ENCODE data around the gene CWC27. TPM values are rescaled to one million over a fixed set of nuclear protein-coding genes. Genes with fewer than 3 reads are reported as not detected.

The CWC27 gene
- polyA plus RNA-seq, 1 experiment, result 7.5 TPM

DNA sequence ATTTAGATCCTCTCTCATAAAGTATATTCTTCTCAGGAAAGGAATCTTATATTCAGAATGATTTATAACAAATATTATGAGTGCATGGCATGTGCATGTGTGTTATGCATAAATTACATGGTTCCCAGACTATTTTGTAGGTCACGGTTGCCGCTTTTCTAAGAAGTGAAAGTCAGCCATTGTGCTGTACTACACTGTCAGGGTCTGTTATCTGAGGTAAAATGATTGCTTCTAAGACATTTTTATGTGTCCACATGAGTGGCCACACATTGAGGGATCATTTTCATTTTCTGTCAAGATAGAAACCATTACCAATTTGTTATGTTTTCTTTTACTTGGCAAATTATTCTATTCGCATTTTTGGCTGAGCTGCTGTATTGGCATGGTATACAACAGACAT is 210.8 kb downstream of the CWC27 start:
- no peaks in the 10 kb centered on the region for H3K36me3 ChIP-seq (ENCODE audit: control insufficient read depth, insufficient read depth, low read length)
- no peaks in the 10 kb centered on the region for H3K27me3 ChIP-seq (ENCODE audit: control insufficient read depth, insufficient read depth, low read length)
- no peak overlapping the region for H3K4me3 ChIP-seq (ENCODE audit: low read depth, low read length)
- no peak for DNase-seq (ENCODE audit: low read depth)
- ChIA-PET POLR2A (no interaction called here), CTCF (no interaction called here)
- TF ChIP-seq, protein P1, sequence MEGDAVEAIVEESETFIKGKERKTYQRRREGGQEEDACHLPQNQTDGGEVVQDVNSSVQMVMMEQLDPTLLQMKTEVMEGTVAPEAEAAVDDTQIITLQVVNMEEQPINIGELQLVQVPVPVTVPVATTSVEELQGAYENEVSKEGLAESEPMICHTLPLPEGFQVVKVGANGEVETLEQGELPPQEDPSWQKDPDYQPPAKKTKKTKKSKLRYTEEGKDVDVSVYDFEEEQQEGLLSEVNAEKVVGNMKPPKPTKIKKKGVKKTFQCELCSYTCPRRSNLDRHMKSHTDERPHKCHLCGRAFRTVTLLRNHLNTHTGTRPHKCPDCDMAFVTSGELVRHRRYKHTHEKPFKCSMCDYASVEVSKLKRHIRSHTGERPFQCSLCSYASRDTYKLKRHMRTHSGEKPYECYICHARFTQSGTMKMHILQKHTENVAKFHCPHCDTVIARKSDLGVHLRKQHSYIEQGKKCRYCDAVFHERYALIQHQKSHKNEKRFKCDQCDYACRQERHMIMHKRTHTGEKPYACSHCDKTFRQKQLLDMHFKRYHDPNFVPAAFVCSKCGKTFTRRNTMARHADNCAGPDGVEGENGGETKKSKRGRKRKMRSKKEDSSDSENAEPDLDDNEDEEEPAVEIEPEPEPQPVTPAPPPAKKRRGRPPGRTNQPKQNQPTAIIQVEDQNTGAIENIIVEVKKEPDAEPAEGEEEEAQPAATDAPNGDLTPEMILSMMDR (IDR thresholded peaks at IDR 0.05; ENCODE audit: insufficient read depth, low read depth, low read length), result no peak

DNA sequence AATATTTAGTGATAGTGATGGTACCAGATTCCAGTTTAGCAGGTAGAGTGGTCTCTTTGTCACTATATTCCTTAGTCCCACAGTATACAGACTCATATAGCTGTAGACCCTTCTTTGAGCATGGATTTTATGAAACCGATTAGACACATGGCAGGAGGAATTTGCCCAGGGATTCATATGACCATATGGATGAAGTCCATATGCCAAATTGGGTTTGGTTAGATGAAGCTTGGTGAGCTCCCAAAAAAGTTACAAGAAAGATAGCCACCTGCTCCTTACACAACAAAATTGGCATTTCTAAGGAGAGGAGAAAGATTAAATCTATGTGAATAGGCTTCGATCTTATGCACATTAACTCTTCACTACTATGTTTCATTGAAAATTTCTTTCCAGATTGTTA is 211.4 kb downstream of the CWC27 start:
- H3K4me3 ChIP-seq (ENCODE audit: low read depth, low read length), result no peak overlapping the region
- TF ChIP-seq, protein P1 (IDR thresholded peaks at IDR 0.05; ENCODE audit: insufficient read depth, low read depth, low read length), result no peak
- POLR2A ChIA-PET, result no interaction called here
- CTCF ChIA-PET, result no interaction called here
- no peaks in the 10 kb centered on the region for H3K27me3 ChIP-seq (ENCODE audit: control insufficient read depth, insufficient read depth, low read length)
- DNase-seq (ENCODE audit: low read depth), result no peak
- no peaks in the 10 kb centered on the region for H3K36me3 ChIP-seq (ENCODE audit: control insufficient read depth, insufficient read depth, low read length)

DNA sequence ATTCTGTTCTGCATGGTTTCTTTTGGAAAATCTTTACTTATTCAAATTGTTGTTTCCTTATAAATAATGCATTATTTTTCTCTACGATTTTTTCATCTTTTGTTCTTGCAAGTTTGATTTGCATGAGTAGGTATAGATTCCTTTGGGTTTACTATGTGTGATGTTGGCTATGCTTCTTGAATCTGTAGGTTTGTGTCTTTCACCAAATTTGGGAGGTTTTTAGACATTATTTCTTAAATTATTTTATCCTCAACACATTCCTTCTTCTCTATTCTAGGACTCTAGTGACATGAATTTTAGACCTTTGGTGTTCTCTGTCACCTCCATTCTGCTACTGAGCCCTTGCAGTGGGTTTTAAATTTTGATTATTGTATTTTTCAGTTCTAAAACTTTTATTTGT is 219.0 kb downstream of the CWC27 start:
- Histone ChIP-seq H3K27me3 (ENCODE audit: control insufficient read depth, insufficient read depth, low read length) (no peaks in the 10 kb centered on the region), H3K4me3 (ENCODE audit: low read depth, low read length) (no peak overlapping the region), H3K36me3 (ENCODE audit: control insufficient read depth, insufficient read depth, low read length) (no peaks in the 10 kb centered on the region)
- TF ChIP-seq, protein P1 (IDR thresholded peaks at IDR 0.05; ENCODE audit: insufficient read depth, low read depth, low read length), result no peak
- ChIA-PET CTCF (no interaction called here), POLR2A (no interaction called here)
- no peak for DNase-seq (ENCODE audit: low read depth)

DNA sequence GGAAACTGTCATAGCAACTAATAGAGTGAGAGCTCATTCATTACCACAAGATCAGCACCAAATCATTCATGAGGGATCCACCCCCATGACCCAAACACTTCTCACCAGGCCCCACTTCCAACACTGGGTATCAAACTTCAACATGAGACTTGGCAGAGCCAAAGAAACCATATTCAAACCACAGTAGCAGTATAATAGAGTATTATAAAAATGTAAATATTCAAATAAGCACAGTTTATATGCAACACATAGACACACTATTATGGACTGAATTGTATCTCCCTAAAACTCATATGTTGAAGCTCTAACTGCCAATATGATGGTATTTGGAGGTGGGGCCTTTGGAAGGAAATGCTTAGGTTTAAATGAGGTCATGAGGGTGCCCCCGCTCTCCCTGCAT is 240.5 kb downstream of the CWC27 start:
- Histone ChIP-seq H3K36me3 (ENCODE audit: control insufficient read depth, insufficient read depth, low read length) (no peaks in the 10 kb centered on the region; the same call in 1 of the 2 replicates), H3K4me3 (ENCODE audit: low read depth, low read length) (no peak overlapping the region), H3K27me3 (ENCODE audit: control insufficient read depth, insufficient read depth, low read length) (no peaks in the 10 kb centered on the region)
- TF ChIP-seq, protein P1 (IDR thresholded peaks at IDR 0.05; ENCODE audit: insufficient read depth, low read depth, low read length), result no peak
- ChIA-PET CTCF (no interaction called here), POLR2A (no interaction called here)
- no peak for DNase-seq (ENCODE audit: low read depth)

DNA sequence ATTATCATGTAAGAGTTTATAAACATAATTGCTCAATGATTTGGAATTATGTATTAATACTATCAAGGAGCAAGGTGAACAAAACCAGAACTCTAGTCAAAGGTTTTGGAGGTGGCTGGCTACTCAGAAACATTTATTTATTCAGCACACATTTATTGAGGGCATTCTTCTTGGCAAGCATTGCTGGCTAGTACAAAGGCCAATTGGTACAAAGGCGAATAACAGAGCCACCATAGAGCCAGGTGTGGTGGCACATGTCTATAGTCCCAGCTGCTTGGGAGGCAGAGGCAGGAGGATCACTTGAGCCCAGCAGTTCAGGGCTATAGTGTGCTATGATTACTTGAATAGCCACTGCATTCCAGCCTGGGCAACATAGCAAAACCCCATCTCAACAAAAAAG is 242.1 kb downstream of the CWC27 start:
- Histone ChIP-seq H3K4me3 (ENCODE audit: low read depth, low read length) (no peak overlapping the region), H3K36me3 (ENCODE audit: control insufficient read depth, insufficient read depth, low read length) (no peaks in the 10 kb centered on the region), H3K27me3 (ENCODE audit: control insufficient read depth, insufficient read depth, low read length) (no peaks in the 10 kb centered on the region)
- POLR2A ChIA-PET, result no interaction called here
- CTCF ChIA-PET, result no interaction called here
- no peak for DNase-seq (ENCODE audit: low read depth)
- TF ChIP-seq, protein P1 (IDR thresholded peaks at IDR 0.05; ENCODE audit: insufficient read depth, low read depth, low read length), result no peak

Data from BJ (cell line).